Small intestine (tissue), 16 donors: ENCODE measurements around the gene CMIP. TPM values are rescaled to one million over a fixed set of nuclear protein-coding genes. Genes with fewer than 3 reads are reported as not detected.

Source experiments
- DNase-seq, 2 donors: peaks; one replicate each; pipeline versions ENCODE4 v3.0.0 to v3.0.0-alpha.2; 2013
- FAIRE-seq: peaks from 2 replicates; lab custom pipeline; 2012; peaks lifted over from hg19 to GRCh38; lab: Jason Lieb, UNC
- H3K27ac ChIP-seq, 3 donors: one replicate each; pipeline ENCODE4 v1.5.1; 2013; ENCODE audit warnings: low read length in 2 of 3, mild to moderate bottlenecking in 2 of 3, control low read depth in 1 of 3, inconsistent platforms in 1 of 3, low read depth in 1 of 3, moderate library complexity in 1 of 3
- H3K27me3 ChIP-seq, 3 donors: one replicate each; pipeline ENCODE4 v1.6.1; 2013; ENCODE audit warnings: low read length in 3 of 3, inconsistent platforms in 1 of 3; ENCODE audit not compliant: control insufficient read depth in 3 of 3, insufficient read depth in 3 of 3
- H3K36me3 ChIP-seq, 3 donors: one replicate each; pipeline ENCODE4 v1.6.1; 2013; ENCODE audit warnings: low read length in 3 of 3, inconsistent platforms in 1 of 3, low read depth in 1 of 3, mild to moderate bottlenecking in 1 of 3, moderate library complexity in 1 of 3; ENCODE audit not compliant: control insufficient read depth in 3 of 3, insufficient read depth in 2 of 3
- H3K4me1 ChIP-seq, 3 donors: one replicate each; pipeline ENCODE4 v1.6.1; 2013; ENCODE audit warnings: low read length in 2 of 3, inconsistent platforms in 1 of 3, low read depth in 1 of 3, mild to moderate bottlenecking in 1 of 3, moderate library complexity in 1 of 3; ENCODE audit not compliant: control insufficient read depth in 3 of 3, insufficient read depth in 2 of 3
- H3K4me3 ChIP-seq, 3 donors: one replicate each; pipeline ENCODE4 v1.5.1; 2013; ENCODE audit warnings: low read length in 3 of 3, control low read depth in 1 of 3, inconsistent platforms in 1 of 3, low read depth in 1 of 3, mild to moderate bottlenecking in 1 of 3, moderate library complexity in 1 of 3
- H3K9me3 ChIP-seq, 2 donors: one replicate each; pipeline ENCODE4 v1.6.1; 2013; ENCODE audit warnings: low read depth in 1 of 2, low read length in 1 of 2; ENCODE audit not compliant: control insufficient read depth in 2 of 2, insufficient read depth in 1 of 2
- WGBS, 3 donors: extraction: QIAGEN DNeasy Blood & Tissue Kit; methylation state at CpG; one replicate each; pipeline ENCODE4 v1.1.7; 2013; 5-methylcytosine and 5-hydroxymethylcytosine counted together
- long read RNA-seq, 10 donors: transcript quantifications; one replicate each; lab custom pipeline, GENCODE V29; 2026
- polyA plus RNA-seq, 4 donors: library from polyadenylated mRNA; stranded (reverse) in 3 of 4; unstranded in 1 of 4; fragments of 200-250 nt in 3 of 4; fragments of 120-200 nt in 1 of 4; gene quantifications; one replicate each; pipeline versions ENCODE4 v1.2.1 to v1.2.3, GENCODE V29; 2013
- donor health status: healthy with polysubstance abuse.
- donor health status: control.
- donor health status: control.
- donor health status: Bipolar disorder and iron deficiency.
- donor health status: healthy.

Gene CMIP
- 10 to 100 TPM; 43.8 to 74.7 (median 55.7) TPM for polyA plus RNA-seq
- long read RNA-seq, donor 1 = 0 reads
- long read RNA-seq, donor 2, partial matches to known transcripts = 5 of 5 reads
- long read RNA-seq, donor 2, other reads (novel, unspliced or antisense) = 0 of 5 reads
- long read RNA-seq, donor 3, partial matches to known transcripts = 0 of 2 reads
- long read RNA-seq, donor 3, other reads (novel, unspliced or antisense) = 0 of 2 reads
- long read RNA-seq, donor 4 = 0 reads
- long read RNA-seq, donor 5, full-length matches to known transcripts = 3 of 3 reads
- long read RNA-seq, donor 5, partial matches to known transcripts = 0 of 3 reads
- long read RNA-seq, donor 5, other reads (novel, unspliced or antisense) = 0 of 3 reads
- long read RNA-seq, donor 6, full-length matches to known transcripts = 4 of 16 reads
- long read RNA-seq, donor 6, partial matches to known transcripts = 12 of 16 reads
- long read RNA-seq, donor 6, other reads (novel, unspliced or antisense) = 0 of 16 reads
- long read RNA-seq, donor 7, full-length matches to known transcripts = 2 of 2 reads
- long read RNA-seq, donor 7, partial matches to known transcripts = 0 of 2 reads
- long read RNA-seq, donor 7, other reads (novel, unspliced or antisense) = 0 of 2 reads
- long read RNA-seq, donor 8 = 0 reads
- long read RNA-seq, donor 9 = 0 reads
- long read RNA-seq, donor 10, full-length matches to known transcripts = 5 of 13 reads
- long read RNA-seq, donor 10, partial matches to known transcripts = 8 of 13 reads
- long read RNA-seq, donor 10, other reads (novel, unspliced or antisense) = 0 of 13 reads

- Histone ChIP-seq H3K27me3 (peaks cover 0 to 4% (median 0%) of the 10 kb centered on the region in 3 donors), H3K9me3 (no peaks in the 10 kb centered on the region), H3K36me3 (peaks cover 0 to 8% (median 0%) of the 10 kb centered on the region in 3 donors), H3K27ac (peak within 1 kb of the TSS; percentile 88 to 100 (median 94)), H3K4me1 (peaks cover 2 to 35% (median 9%) of the 10 kb centered on the region in 3 donors), H3K4me3 (peak within 1 kb of the TSS; percentile 82 to 97 (median 89))
- FAIRE-seq (no peak), DNase-seq (peak; percentile 85 to 94)
- 1 to 2% (median 1%) methylated on average over 19 to 114 of the region's 114 CpGs for WGBS, 3 donors
Observed at GRCh38 chr16:81444448-81445121, at the start of gene CMIP. Gene CMIP (plus strand): TSS chr16:81444808.

DNA sequence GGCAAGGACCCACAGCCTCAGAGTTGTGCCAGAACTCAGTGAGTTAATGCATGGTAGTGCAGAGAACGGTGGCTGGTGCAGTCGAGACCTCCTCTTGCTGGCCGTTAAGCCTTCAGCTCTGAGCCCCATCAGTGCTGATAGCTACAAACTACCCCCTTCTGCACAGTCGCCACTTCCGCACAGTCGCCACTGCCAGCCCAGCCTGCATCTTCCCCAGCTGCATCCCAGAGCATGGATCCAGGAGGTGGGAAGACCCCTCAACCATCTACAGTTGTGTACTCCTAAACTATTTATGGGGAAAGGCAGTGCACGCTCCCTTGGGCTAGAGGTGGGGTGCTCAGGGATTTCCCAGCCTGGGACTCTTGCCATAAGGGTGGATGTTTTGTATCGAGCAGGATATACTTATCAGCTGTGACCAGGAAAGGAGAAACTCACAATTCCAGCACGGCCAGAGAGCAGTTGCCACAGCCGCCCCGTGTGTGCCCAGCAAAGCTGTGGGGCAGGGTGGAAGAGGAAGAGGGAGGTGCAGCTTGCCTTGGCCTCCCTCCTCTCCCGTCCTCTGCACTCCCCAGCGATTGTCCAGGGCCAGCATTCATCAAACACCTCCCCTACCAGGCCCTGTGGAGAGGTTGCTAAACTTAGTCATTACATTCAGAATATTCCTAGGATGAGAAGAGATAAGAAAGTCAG, 49.5 kb upstream of the CMIP start:
- Histone ChIP-seq H3K4me3 (no peak overlapping the region), H3K27me3 (no peaks in the 10 kb centered on the region), H3K36me3 (peaks cover 0 to 15% (median 0%) of the 10 kb centered on the region in 3 donors), H3K27ac (no peak overlapping the region), H3K4me1 (no peaks in the 10 kb centered on the region), H3K9me3 (peaks cover 0 to 8% of the 10 kb centered on the region in 2 donors)
- DNase-seq (peak in 1 of 2 donors; percentile 8), FAIRE-seq (no peak)
- 48 to 58% (median 53%) methylated on average over 13 of the region's 13 CpGs for WGBS, 3 donors

- H3K36me3 ChIP-seq = peaks cover 0 to 2% (median 0%) of the 10 kb centered on the region in 3 donors
- H3K27me3 ChIP-seq = no peaks in the 10 kb centered on the region
- H3K4me1 ChIP-seq = no peaks in the 10 kb centered on the region
- FAIRE-seq = no peak
- peaks cover 0 to 8% of the 10 kb centered on the region in 2 donors for H3K9me3 ChIP-seq
- 82 to 86% (median 84%) methylated on average over 21 of the region's 21 CpGs for WGBS, 3 donors
- no peak overlapping the region for H3K27ac ChIP-seq
- DNase-seq = no peak
- no peak overlapping the region for H3K4me3 ChIP-seq
Observed at GRCh38 chr16:81397058-81397878, 47.3 kb upstream of the CMIP start.

GRCh38 chr16:81397879-81398520, 46.6 kb upstream of the CMIP start:
- 75 to 83% (median 78%) methylated on average over 14 of the region's 14 CpGs for WGBS, 3 donors
- no peak overlapping the region for H3K4me3 ChIP-seq
- H3K27me3 ChIP-seq = no peaks in the 10 kb centered on the region
- FAIRE-seq (no peak), DNase-seq (no peak)
- no peaks in the 10 kb centered on the region for H3K36me3 ChIP-seq
- peaks cover 0 to 8% of the 10 kb centered on the region in 2 donors for H3K9me3 ChIP-seq
- H3K27ac ChIP-seq = no peak overlapping the region
- no peaks in the 10 kb centered on the region for H3K4me1 ChIP-seq

GRCh38 chr16:81399909-81400308, 44.7 kb upstream of the CMIP start:
- H3K36me3 ChIP-seq = no peaks in the 10 kb centered on the region
- WGBS, 3 donors = 93 to 100% (median 94%) methylated on average over 1 of the region's 1 CpG
- peaks cover 0 to 6% (median 2%) of the 10 kb centered on the region in 3 donors for H3K4me1 ChIP-seq
- DNase-seq = no peak
- no peak overlapping the region for H3K4me3 ChIP-seq
- peaks cover 0 to 8% of the 10 kb centered on the region in 2 donors for H3K9me3 ChIP-seq
- H3K27me3 ChIP-seq = no peaks in the 10 kb centered on the region
- FAIRE-seq = no peak
- H3K27ac ChIP-seq = no peak overlapping the region

GRCh38 chr16:81401035-81401950, 43.3 kb upstream of the CMIP start:
- FAIRE-seq (no peak), DNase-seq (peak in 1 of 2 donors; percentile 26)
- Histone ChIP-seq H3K4me1 (peaks cover 0 to 11% (median 2%) of the 10 kb centered on the region in 3 donors), H3K9me3 (peaks cover 0 to 8% of the 10 kb centered on the region in 2 donors), H3K4me3 (no peak overlapping the region), H3K36me3 (no peaks in the 10 kb centered on the region), H3K27ac (peak overlapping the region in 1 of 3 donors; percentile 47), H3K27me3 (no peaks in the 10 kb centered on the region)
- WGBS, 3 donors = 46 to 59% (median 50%) methylated on average over 19 of the region's 19 CpGs
